Nephron (organoid): ENCODE data around the gene ZBTB20.

Experiments
- H3K27ac Mint-ChIP-seq, 3 experiments: 2 replicates each; pipeline ENCODE4 v1.8.0; 2020; ENCODE audit warnings: mixed read lengths in 3 of 3, mild to moderate bottlenecking in 2 of 3, moderate library complexity in 1 of 3
- H3K27me3 Mint-ChIP-seq: 2 replicates; pipeline ENCODE4 v1.8.0; 2021; ENCODE audit warnings: low read depth, mild to moderate bottlenecking, moderate library complexity, mixed read lengths
- H3K36me3 Mint-ChIP-seq: 2 replicates; pipeline ENCODE4 v1.8.0; 2020; ENCODE audit warnings: low read depth, mixed read lengths
- H3K4me1 Mint-ChIP-seq: 2 replicates; pipeline ENCODE4 v1.8.0; 2020; ENCODE audit warnings: mixed read lengths
- H3K4me3 Mint-ChIP-seq, 3 experiments: 2 replicates each; pipeline ENCODE4 v1.8.0; 2020; ENCODE audit warnings: mild to moderate bottlenecking in 3 of 3, mixed read lengths in 3 of 3, moderate library complexity in 2 of 3
- H3K9me3 Mint-ChIP-seq: 2 replicates; pipeline ENCODE4 v1.8.0; 2020; ENCODE audit warnings: mixed read lengths
- TF ChIP-seq, protein P1 (sequence below), 3 experiments: fragments of 200-600 bp; sonication (generic); IDR thresholded peaks; one replicate each; pipeline ENCODE4 v1.5.0; 2021; ENCODE audit warnings: antibody characterized with exemption in 3 of 3; ENCODE audit not compliant: unreplicated experiment in 3 of 3

ZBTB20 gene

GRCh38 chr3:114872588-114872987, 274.5 kb downstream of the ZBTB20 start:
- Mint-ChIP-seq H3K27me3 (no peaks in the 10 kb centered on the region), H3K36me3 (no peaks in the 10 kb centered on the region), H3K9me3 (no peaks in the 10 kb centered on the region), H3K27ac (peak overlapping the region in 2 of 3 experiments; percentile 7 to 48), H3K4me1 (peaks cover 18% of the 10 kb centered on the region), H3K4me3 (no peak overlapping the region)
- TF ChIP-seq, protein P1, sequence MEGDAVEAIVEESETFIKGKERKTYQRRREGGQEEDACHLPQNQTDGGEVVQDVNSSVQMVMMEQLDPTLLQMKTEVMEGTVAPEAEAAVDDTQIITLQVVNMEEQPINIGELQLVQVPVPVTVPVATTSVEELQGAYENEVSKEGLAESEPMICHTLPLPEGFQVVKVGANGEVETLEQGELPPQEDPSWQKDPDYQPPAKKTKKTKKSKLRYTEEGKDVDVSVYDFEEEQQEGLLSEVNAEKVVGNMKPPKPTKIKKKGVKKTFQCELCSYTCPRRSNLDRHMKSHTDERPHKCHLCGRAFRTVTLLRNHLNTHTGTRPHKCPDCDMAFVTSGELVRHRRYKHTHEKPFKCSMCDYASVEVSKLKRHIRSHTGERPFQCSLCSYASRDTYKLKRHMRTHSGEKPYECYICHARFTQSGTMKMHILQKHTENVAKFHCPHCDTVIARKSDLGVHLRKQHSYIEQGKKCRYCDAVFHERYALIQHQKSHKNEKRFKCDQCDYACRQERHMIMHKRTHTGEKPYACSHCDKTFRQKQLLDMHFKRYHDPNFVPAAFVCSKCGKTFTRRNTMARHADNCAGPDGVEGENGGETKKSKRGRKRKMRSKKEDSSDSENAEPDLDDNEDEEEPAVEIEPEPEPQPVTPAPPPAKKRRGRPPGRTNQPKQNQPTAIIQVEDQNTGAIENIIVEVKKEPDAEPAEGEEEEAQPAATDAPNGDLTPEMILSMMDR (IDR thresholded peaks at IDR 0.05; ENCODE audit: unreplicated experiment in 3 of 3) = no peak

GRCh38 chr3:114872050-114872449, 275.0 kb downstream of the ZBTB20 start:
- H3K36me3 Mint-ChIP-seq = no peaks in the 10 kb centered on the region
- H3K4me1 Mint-ChIP-seq = peaks cover 18% of the 10 kb centered on the region
- no peak overlapping the region for H3K4me3 Mint-ChIP-seq
- peak overlapping the region; percentile 1 to 48 (median 7) for H3K27ac Mint-ChIP-seq
- H3K9me3 Mint-ChIP-seq = no peaks in the 10 kb centered on the region
- TF ChIP-seq, protein P1 (IDR thresholded peaks at IDR 0.05; ENCODE audit: unreplicated experiment in 3 of 3) = no peak
- no peaks in the 10 kb centered on the region for H3K27me3 Mint-ChIP-seq

- Mint-ChIP-seq H3K27ac (no peak overlapping the region), H3K4me3 (no peak overlapping the region), H3K27me3 (no peaks in the 10 kb centered on the region), H3K36me3 (no peaks in the 10 kb centered on the region), H3K9me3 (no peaks in the 10 kb centered on the region), H3K4me1 (peaks cover 6% of the 10 kb centered on the region)
- TF ChIP-seq, protein P1 (IDR thresholded peaks at IDR 0.05; ENCODE audit: unreplicated experiment in 3 of 3) = no peak
Measured at GRCh38 chr3:114867835-114868503, 279.1 kb downstream of the ZBTB20 start.

- H3K36me3 Mint-ChIP-seq = no peaks in the 10 kb centered on the region
- no peak overlapping the region for H3K4me3 Mint-ChIP-seq
- TF ChIP-seq, protein P1 (IDR thresholded peaks at IDR 0.05; ENCODE audit: unreplicated experiment in 3 of 3) = no peak
- no peaks in the 10 kb centered on the region for H3K27me3 Mint-ChIP-seq
- H3K4me1 Mint-ChIP-seq = peaks cover 5% of the 10 kb centered on the region
- H3K27ac Mint-ChIP-seq = no peak overlapping the region
- no peaks in the 10 kb centered on the region for H3K9me3 Mint-ChIP-seq
Measured at GRCh38 chr3:114867359-114867758, 279.7 kb downstream of the ZBTB20 start.

- Mint-ChIP-seq H3K36me3 (no peaks in the 10 kb centered on the region), H3K9me3 (no peaks in the 10 kb centered on the region), H3K27me3 (no peaks in the 10 kb centered on the region), H3K27ac (no peak overlapping the region), H3K4me3 (no peak overlapping the region), H3K4me1 (no peaks in the 10 kb centered on the region)
- TF ChIP-seq, protein P1 (IDR thresholded peaks at IDR 0.05; ENCODE audit: unreplicated experiment in 3 of 3) = no peak
Measured at GRCh38 chr3:114866430-114866829, 280.7 kb downstream of the ZBTB20 start.

GRCh38 chr3:114864970-114865369, 282.1 kb downstream of the ZBTB20 start:
- Mint-ChIP-seq H3K27me3 (no peaks in the 10 kb centered on the region), H3K4me1 (no peaks in the 10 kb centered on the region), H3K36me3 (no peaks in the 10 kb centered on the region), H3K27ac (no peak overlapping the region), H3K4me3 (no peak overlapping the region), H3K9me3 (no peaks in the 10 kb centered on the region)
- TF ChIP-seq, protein P1 (IDR thresholded peaks at IDR 0.05; ENCODE audit: unreplicated experiment in 3 of 3) = no peak
